ENCODE measurements around the gene MICU2.

MICU2 gene

DNA sequence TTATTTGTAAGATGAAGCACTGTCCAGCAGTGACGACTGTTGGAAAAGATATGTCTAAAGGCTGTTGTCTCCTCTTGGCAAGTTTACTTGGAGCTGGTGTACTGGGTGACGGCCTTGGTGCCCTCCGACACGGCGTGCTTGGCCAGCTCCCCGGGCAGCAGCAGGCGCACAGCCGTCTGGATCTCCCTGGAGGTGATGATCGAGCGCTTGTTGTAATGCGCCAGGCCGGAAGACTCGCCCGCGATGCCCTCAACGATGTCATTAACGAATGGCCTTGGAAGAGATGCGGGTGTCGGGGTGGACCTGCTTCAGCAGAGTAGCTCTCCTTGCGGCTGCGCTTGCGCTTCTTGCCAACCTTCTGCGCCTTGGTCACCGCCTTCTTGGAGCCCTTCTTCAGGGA is 120.2 kb downstream of the MICU2 start:
- Histone ChIP-seq H3K4me2 (ENCODE audit: low read depth, low read length, poor library complexity, severe bottlenecking) (no peak overlapping the region), H3K27ac (ENCODE audit: low read depth, low read length) (no peak overlapping the region), H3K79me2 (ENCODE audit: insufficient read depth, low read length) (no peaks in the 10 kb centered on the region), H4K20me1 (ENCODE audit: low read depth, low read length) (no peaks in the 10 kb centered on the region), H2AFZ (ENCODE audit: low read depth, low read length, severe bottlenecking) (no peak overlapping the region), H3K9me3 (ENCODE audit: insufficient read depth, low read length) (no peaks in the 10 kb centered on the region), H3K27me3 (ENCODE audit: low read length) (no peaks in the 10 kb centered on the region), H3K36me3 (ENCODE audit: low read length) (0 out of 2 replicates have a peak, but pooled peaks cover 5% of the 10 kb centered on the region), H3F3A (ENCODE audit: insufficient read depth) (no peaks in the 10 kb centered on the region), H3K4me3 (ENCODE audit: insufficient read depth, low read length, poor library complexity, severe bottlenecking) (no peak overlapping the region), H3K9me2 (replicated peaks; ENCODE audit: insufficient read depth, low read length) (no peaks in the 10 kb centered on the region), H3K9ac (ENCODE audit: low read length) (no peak overlapping the region)
- TF ChIP-seq, protein P1, sequence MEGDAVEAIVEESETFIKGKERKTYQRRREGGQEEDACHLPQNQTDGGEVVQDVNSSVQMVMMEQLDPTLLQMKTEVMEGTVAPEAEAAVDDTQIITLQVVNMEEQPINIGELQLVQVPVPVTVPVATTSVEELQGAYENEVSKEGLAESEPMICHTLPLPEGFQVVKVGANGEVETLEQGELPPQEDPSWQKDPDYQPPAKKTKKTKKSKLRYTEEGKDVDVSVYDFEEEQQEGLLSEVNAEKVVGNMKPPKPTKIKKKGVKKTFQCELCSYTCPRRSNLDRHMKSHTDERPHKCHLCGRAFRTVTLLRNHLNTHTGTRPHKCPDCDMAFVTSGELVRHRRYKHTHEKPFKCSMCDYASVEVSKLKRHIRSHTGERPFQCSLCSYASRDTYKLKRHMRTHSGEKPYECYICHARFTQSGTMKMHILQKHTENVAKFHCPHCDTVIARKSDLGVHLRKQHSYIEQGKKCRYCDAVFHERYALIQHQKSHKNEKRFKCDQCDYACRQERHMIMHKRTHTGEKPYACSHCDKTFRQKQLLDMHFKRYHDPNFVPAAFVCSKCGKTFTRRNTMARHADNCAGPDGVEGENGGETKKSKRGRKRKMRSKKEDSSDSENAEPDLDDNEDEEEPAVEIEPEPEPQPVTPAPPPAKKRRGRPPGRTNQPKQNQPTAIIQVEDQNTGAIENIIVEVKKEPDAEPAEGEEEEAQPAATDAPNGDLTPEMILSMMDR (IDR thresholded peaks at IDR 0.05; ENCODE audit: insufficient read depth, low read length, poor library complexity, severe bottlenecking) = no peak
- TF ChIP-seq EZH2phosphoT487 (conservative IDR thresholded peaks at IDR 0.05; ENCODE audit: low read length) = no peak

- no peaks in the 10 kb centered on the region for H3K79me2 ChIP-seq (ENCODE audit: insufficient read depth, low read length)
- no peak overlapping the region for H2AFZ ChIP-seq (ENCODE audit: low read depth, low read length, severe bottlenecking)
- no peaks in the 10 kb centered on the region for H3K9me3 ChIP-seq (ENCODE audit: insufficient read depth, low read length)
- no peaks in the 10 kb centered on the region for H3K9me2 ChIP-seq (replicated peaks; ENCODE audit: insufficient read depth, low read length)
- no peak overlapping the region for H3K4me3 ChIP-seq (ENCODE audit: insufficient read depth, low read length, poor library complexity, severe bottlenecking)
- no peak overlapping the region for H3K9ac ChIP-seq (ENCODE audit: low read length)
- no peaks in the 10 kb centered on the region for H4K20me1 ChIP-seq (ENCODE audit: low read depth, low read length)
- no peak overlapping the region for H3K27ac ChIP-seq (ENCODE audit: low read depth, low read length)
- H3K4me2 ChIP-seq (ENCODE audit: low read depth, low read length, poor library complexity, severe bottlenecking) = no peak overlapping the region
- no peaks in the 10 kb centered on the region for H3F3A ChIP-seq (ENCODE audit: insufficient read depth)
- no peak for TF ChIP-seq EZH2phosphoT487 (conservative IDR thresholded peaks at IDR 0.05; ENCODE audit: low read length)
- TF ChIP-seq, protein P1 (IDR thresholded peaks at IDR 0.05; ENCODE audit: insufficient read depth, low read length, poor library complexity, severe bottlenecking) = no peak
- H3K36me3 ChIP-seq (ENCODE audit: low read length) = no peaks in the 10 kb centered on the region
- H3K27me3 ChIP-seq (ENCODE audit: low read length) = no peaks in the 10 kb centered on the region
Measured at GRCh38 chr13:21481359-21481758, 122.6 kb downstream of the MICU2 start.

- TF ChIP-seq EZH2phosphoT487 (conservative IDR thresholded peaks at IDR 0.05; ENCODE audit: low read length) = no peak
- TF ChIP-seq, protein P1 (IDR thresholded peaks at IDR 0.05; ENCODE audit: insufficient read depth, low read length, poor library complexity, severe bottlenecking) = no peak
- H3K9ac ChIP-seq (ENCODE audit: low read length) = no peak overlapping the region
- no peaks in the 10 kb centered on the region for H3K79me2 ChIP-seq (ENCODE audit: insufficient read depth, low read length)
- H3K9me3 ChIP-seq (ENCODE audit: insufficient read depth, low read length) = no peaks in the 10 kb centered on the region
- peak overlapping the region; percentile 36 for H3K4me2 ChIP-seq (ENCODE audit: low read depth, low read length, poor library complexity, severe bottlenecking)
- no peak overlapping the region for H2AFZ ChIP-seq (ENCODE audit: low read depth, low read length, severe bottlenecking)
- no peaks in the 10 kb centered on the region for H3K9me2 ChIP-seq (replicated peaks; ENCODE audit: insufficient read depth, low read length)
- H3K27ac ChIP-seq (ENCODE audit: low read depth, low read length) = no peak overlapping the region
- no peaks in the 10 kb centered on the region for H4K20me1 ChIP-seq (ENCODE audit: low read depth, low read length)
- no peaks in the 10 kb centered on the region for H3K27me3 ChIP-seq (ENCODE audit: low read length)
- H3K36me3 ChIP-seq (ENCODE audit: low read length) = no peaks in the 10 kb centered on the region
- H3K4me3 ChIP-seq (ENCODE audit: insufficient read depth, low read length, poor library complexity, severe bottlenecking) = no peak overlapping the region
- H3F3A ChIP-seq (ENCODE audit: insufficient read depth) = no peaks in the 10 kb centered on the region
Measured at GRCh38 chr13:21478881-21479808, 124.8 kb downstream of the MICU2 start.
